ENCODE measurements around the gene IDH3G. TPM values are rescaled to one million over a fixed set of nuclear protein-coding genes. Genes with fewer than 3 reads are reported as not detected.
A peak's percentile ranks its signal among the peaks of the same experiment; 100 is the strongest.
"Not testable (repeated sequence)": the region's sequence is repeated elsewhere in the genome, so short reads cannot be mapped to it uniquely, and the experiment has no call there.

Gene IDH3G
- total RNA-seq, 2 experiments from 2014 or later, result 46.8 to 47.3 TPM

DNA sequence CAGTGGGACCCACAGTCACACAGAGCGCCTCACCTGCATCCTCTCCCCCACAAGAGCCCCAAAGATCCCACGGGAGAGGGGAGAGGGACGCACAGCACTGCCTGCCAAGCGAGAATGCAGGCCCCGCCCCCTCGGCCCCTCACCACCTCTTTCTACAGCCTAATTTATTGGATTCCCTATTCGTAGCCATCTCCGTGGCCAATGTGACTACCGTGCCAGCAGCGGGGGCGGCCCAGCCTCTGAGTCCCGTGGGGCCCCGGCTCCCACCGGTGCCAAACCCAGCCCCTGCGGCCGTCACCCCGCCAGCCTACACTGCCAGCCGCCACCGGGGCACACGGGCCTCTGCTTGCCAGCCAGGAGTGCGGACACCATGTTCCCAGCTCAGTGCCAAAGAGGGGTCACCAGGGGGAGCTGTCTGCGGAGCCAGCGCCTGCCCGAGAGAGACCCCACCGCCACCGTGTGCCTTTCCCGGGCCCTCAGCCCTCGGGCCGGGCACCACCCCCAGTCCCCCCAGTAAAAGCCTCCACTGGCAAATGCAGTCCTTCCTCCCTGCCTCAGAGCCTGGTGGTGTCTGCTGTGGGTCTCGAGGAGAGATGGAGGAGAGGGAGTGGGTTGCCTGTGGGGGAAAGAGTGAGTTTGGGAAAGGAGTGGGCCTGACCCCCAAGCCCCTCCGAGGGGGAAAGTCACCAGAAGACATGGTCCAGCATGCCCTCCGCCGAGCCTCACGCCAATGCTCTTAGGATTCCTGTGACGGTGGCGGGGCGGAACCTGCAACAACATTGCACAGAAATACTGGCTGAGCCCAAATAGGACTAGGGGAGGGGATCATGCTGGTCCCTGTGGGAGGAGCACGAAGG is 49.7 kb downstream of the IDH3G start:
- no peak for ATAC-seq (ENCODE audit: poor library complexity)
- Mint-ChIP-seq H3K9me3 (no peaks in the 10 kb centered on the region), H3K36me3 (ENCODE audit: low read depth) (no peaks in the 10 kb centered on the region), H3K27ac (no peak overlapping the region), H3K4me1 (ENCODE audit: low read depth) (peaks cover 14% of the 10 kb centered on the region), H3K4me3 (no peak overlapping the region), H3K27me3 (no peaks in the 10 kb centered on the region)
- no peak overlapping the region for H3K4me3 ChIP-seq (ENCODE audit: low read length)
- H3K36me3 ChIP-seq (ENCODE audit: insufficient read depth, low read length), result no peaks in the 10 kb centered on the region
- DNase-seq, result peak in 3 of 14 experiments; percentile 24 to 40 (median 37)
- no peaks in the 10 kb centered on the region for H3K27me3 ChIP-seq (ENCODE audit: control insufficient read depth in 1 of 2, insufficient read depth in 2 of 2, low read length in 2 of 2)
- TF ChIP-seq, protein P1, sequence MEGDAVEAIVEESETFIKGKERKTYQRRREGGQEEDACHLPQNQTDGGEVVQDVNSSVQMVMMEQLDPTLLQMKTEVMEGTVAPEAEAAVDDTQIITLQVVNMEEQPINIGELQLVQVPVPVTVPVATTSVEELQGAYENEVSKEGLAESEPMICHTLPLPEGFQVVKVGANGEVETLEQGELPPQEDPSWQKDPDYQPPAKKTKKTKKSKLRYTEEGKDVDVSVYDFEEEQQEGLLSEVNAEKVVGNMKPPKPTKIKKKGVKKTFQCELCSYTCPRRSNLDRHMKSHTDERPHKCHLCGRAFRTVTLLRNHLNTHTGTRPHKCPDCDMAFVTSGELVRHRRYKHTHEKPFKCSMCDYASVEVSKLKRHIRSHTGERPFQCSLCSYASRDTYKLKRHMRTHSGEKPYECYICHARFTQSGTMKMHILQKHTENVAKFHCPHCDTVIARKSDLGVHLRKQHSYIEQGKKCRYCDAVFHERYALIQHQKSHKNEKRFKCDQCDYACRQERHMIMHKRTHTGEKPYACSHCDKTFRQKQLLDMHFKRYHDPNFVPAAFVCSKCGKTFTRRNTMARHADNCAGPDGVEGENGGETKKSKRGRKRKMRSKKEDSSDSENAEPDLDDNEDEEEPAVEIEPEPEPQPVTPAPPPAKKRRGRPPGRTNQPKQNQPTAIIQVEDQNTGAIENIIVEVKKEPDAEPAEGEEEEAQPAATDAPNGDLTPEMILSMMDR (IDR thresholded peaks at IDR 0.05), result no peak
- H3K4me1 ChIP-seq (ENCODE audit: insufficient read depth, low read length), result peaks cover 22% of the 10 kb centered on the region
- CTCF ChIA-PET, result no interaction called here
- no peak overlapping the region for H3K27ac ChIP-seq (ENCODE audit: low read depth in 1 of 2, low read length in 2 of 2)
- no peaks in the 10 kb centered on the region for H3K9me3 ChIP-seq (ENCODE audit: control insufficient read depth in 1 of 2, insufficient read depth in 1 of 2, low read length in 2 of 2)
- intact Hi-C loops (cut with DNase I, micrococcal nuclease), result no loop called here
- POLR2A ChIA-PET, result no interaction called here

DNA sequence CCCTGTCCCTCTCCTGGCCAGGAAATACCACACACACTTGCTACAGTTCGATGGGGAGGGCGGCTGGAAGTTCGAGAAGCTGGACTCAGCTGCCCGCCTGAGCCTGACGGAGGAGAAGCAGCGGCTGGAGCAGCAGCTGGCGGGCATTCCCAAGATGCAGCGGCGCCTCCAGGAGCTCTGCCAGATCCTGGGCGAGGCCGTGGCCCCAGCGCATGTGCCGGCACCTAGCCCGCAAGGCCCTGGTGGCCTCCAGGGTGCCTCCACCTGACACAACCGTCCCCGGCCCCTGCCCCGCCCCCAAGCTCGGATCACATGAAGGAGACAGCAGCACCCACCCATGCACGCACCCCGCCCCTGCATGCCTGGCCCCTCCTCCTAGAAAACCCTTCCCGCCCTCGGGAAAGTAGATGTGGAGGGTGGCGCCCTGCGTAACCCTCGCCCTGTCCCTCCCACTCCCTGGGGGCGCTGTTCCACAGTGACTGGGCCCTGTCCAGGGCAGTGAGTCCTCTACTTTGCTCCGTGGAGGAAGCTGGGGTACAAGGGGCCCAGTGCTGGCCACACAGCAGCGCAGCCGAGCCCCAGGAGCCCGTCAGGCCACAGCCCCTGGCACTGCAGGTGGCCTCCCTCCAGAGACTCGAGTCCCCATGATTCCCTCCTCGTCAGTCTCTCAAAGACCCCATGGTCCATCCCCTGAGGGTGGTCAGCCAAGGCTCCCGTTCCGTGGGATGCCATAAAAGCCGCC is 50.5 kb downstream of the IDH3G start:
- H3K27ac Mint-ChIP-seq; H3K27me3 Mint-ChIP-seq; H3K36me3 ChIP-seq (ENCODE audit: insufficient read depth, low read length); H3K27ac ChIP-seq (ENCODE audit: low read depth in 1 of 2, low read length in 2 of 2); POLR2A ChIA-PET; DNase-seq; H3K36me3 Mint-ChIP-seq (ENCODE audit: low read depth); H3K9me3 ChIP-seq (ENCODE audit: control insufficient read depth in 1 of 2, insufficient read depth in 1 of 2, low read length in 2 of 2); H3K27me3 ChIP-seq (ENCODE audit: control insufficient read depth in 1 of 2, insufficient read depth in 2 of 2, low read length in 2 of 2); H3K4me3 ChIP-seq (ENCODE audit: low read length); ATAC-seq (ENCODE audit: poor library complexity); H3K9me3 Mint-ChIP-seq; intact Hi-C loops (cut with DNase I, micrococcal nuclease); H3K4me3 Mint-ChIP-seq; CTCF ChIA-PET: not testable (repeated sequence)
- H3K4me1 ChIP-seq (ENCODE audit: insufficient read depth, low read length), result peaks cover 26% of the 10 kb centered on the region
- peaks cover 14% of the 10 kb centered on the region for H3K4me1 Mint-ChIP-seq (ENCODE audit: low read depth)

DNA sequence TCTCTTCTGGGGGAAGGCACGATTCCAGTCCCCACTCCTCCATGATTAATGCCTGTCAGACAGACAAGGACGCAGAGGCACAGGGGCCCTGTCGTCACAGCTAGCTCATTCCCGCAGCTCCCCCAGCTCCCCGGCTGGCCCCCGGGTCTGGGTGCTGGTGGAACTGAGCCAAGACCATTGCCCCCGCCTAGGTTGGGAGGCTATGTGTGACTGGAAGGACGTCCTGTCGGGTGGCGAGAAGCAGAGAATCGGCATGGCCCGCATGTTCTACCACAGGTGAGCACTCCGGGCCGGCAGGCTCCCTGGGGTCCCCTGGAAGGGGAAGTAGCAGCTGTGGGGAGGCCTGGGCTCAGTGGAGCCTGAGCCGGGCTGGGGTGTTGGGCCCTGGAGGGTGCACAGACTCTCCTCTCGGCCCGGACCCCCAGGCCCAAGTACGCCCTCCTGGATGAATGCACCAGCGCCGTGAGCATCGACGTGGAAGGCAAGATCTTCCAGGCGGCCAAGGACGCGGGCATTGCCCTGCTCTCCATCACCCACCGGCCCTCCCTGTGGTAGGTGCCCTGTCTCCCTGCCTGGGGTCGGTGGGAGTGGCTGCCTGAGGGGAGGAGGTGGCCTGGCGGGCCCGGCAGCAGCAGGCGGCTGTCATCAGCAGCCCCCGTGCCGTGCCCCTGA is 51.2 kb downstream of the IDH3G start:
- H3K9me3 ChIP-seq (ENCODE audit: control insufficient read depth in 1 of 2, insufficient read depth in 1 of 2, low read length in 2 of 2); H3K27ac ChIP-seq (ENCODE audit: low read depth in 1 of 2, low read length in 2 of 2); POLR2A ChIA-PET; DNase-seq; H3K9me3 Mint-ChIP-seq; intact Hi-C loops (cut with DNase I, micrococcal nuclease); H3K27me3 Mint-ChIP-seq; H3K4me3 ChIP-seq (ENCODE audit: low read length); H3K36me3 Mint-ChIP-seq (ENCODE audit: low read depth); CTCF ChIA-PET; H3K36me3 ChIP-seq (ENCODE audit: insufficient read depth, low read length); H3K4me3 Mint-ChIP-seq; H3K27ac Mint-ChIP-seq; H3K27me3 ChIP-seq (ENCODE audit: control insufficient read depth in 1 of 2, insufficient read depth in 2 of 2, low read length in 2 of 2); ATAC-seq (ENCODE audit: poor library complexity): not testable (repeated sequence)
- H3K4me1 Mint-ChIP-seq (ENCODE audit: low read depth), result peaks cover 14% of the 10 kb centered on the region
- peaks cover 26% of the 10 kb centered on the region for H3K4me1 ChIP-seq (ENCODE audit: insufficient read depth, low read length)

DNA sequence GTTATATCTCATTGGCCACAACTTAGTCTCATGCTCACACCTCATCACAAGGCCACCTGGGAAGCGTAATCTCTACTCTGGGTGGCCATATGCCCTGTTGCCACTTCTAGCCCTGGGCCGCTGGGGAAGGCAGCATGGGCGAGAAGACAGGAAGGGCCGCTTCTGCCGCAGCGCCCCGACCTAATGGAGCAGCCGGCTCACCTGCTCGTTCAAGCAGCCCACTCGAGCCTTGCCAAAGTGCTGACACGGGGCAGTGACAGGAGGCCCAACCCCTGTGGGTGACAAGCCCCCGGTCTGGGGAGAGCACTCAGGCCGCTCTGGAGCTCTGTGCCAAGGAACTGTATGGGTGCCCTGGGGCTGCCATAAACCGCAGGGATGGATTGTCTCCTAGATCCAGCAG is 52.1 kb downstream of the IDH3G start:
- not testable (repeated sequence) for ATAC-seq (ENCODE audit: poor library complexity)
- peaks cover 14% of the 10 kb centered on the region for H3K4me1 Mint-ChIP-seq (ENCODE audit: low read depth)

More for the DNA sequence above, 52.1 kb downstream of the IDH3G start:
- H3K36me3 ChIP-seq (ENCODE audit: insufficient read depth, low read length); H3K9me3 Mint-ChIP-seq; DNase-seq; H3K27ac ChIP-seq (ENCODE audit: low read depth in 1 of 2, low read length in 2 of 2); POLR2A ChIA-PET; H3K27me3 Mint-ChIP-seq; H3K27me3 ChIP-seq (ENCODE audit: control insufficient read depth in 1 of 2, insufficient read depth in 2 of 2, low read length in 2 of 2); intact Hi-C loops (cut with DNase I, micrococcal nuclease); H3K9me3 ChIP-seq (ENCODE audit: control insufficient read depth in 1 of 2, insufficient read depth in 1 of 2, low read length in 2 of 2); CTCF ChIA-PET; H3K4me3 Mint-ChIP-seq; H3K27ac Mint-ChIP-seq; H3K36me3 Mint-ChIP-seq (ENCODE audit: low read depth); H3K4me3 ChIP-seq (ENCODE audit: low read length): not testable (repeated sequence)
- peaks cover 26% of the 10 kb centered on the region for H3K4me1 ChIP-seq (ENCODE audit: insufficient read depth, low read length)

Measured in CD4-positive, alpha-beta T cell (primary cell).